OCI-LY7 (cell line): ENCODE data around the gene YBX1. TPM values are rescaled to one million over a fixed set of nuclear protein-coding genes. Genes with fewer than 3 reads are reported as not detected.
"Not testable (repeated sequence)": the region's sequence is repeated elsewhere in the genome, so short reads cannot be mapped to it uniquely, and the experiment has no call there.

Source experiments
- BruUV-seq: library from RNA; stranded (reverse); fragments of 400-500 nt; replicated peaks from 2 replicates; lab custom pipeline; 2021; lab: Mats Ljungman, UMichigan
- CTCF ChIA-PET: fragments of 300-600 bp; sonication (Branson Sonifier 250); formaldehyde crosslinking; loops from one replicate; lab custom pipeline; 2022; ENCODE audit warnings: antibody characterized with exemption; ENCODE audit not compliant: unreplicated experiment; lab: Charles Lee
- POLR2A ChIA-PET: fragments of 300-600 bp; sonication (Branson Sonifier 250); formaldehyde crosslinking; loops from one replicate; lab custom pipeline; 2022; ENCODE audit warnings: antibody characterized with exemption; lab: Charles Lee
- DNase-seq: peaks from one replicate; pipeline ENCODE4 v3.0.0-alpha.2; 2015; ENCODE audit warnings: low spot score
- H2AFZ ChIP-seq: fragments of 200-600 bp; sonication (generic), shearing (Covaris generic); 2 replicates; pipeline ENCODE4 v1.6.1; 2014; ENCODE audit warnings: mild to moderate bottlenecking, antibody characterized with exemption, low read length, moderate library complexity
- H3K27ac ChIP-seq: fragments of 200-600 bp; sonication (generic); 2 replicates; pipeline ENCODE4 v1.5.1; 2014; ENCODE audit warnings: mixed run types, low read depth, mild to moderate bottlenecking, moderate library complexity, low read length, inconsistent platforms; ENCODE audit not compliant: poor library complexity, severe bottlenecking
- H3K36me3 ChIP-seq: fragments of 200-600 bp; sonication (generic); 2 replicates; pipeline ENCODE4 v1.6.1; 2014; ENCODE audit warnings: mild to moderate bottlenecking, antibody characterized with exemption, low read length, moderate library complexity, mixed read lengths; ENCODE audit not compliant: insufficient read depth
- H3K4me1 ChIP-seq: fragments of 200-600 bp; sonication (generic); 2 replicates; pipeline ENCODE4 v1.5.1; 2014; ENCODE audit warnings: mild to moderate bottlenecking, low read length; ENCODE audit not compliant: insufficient read depth, poor library complexity, severe bottlenecking
- H3K4me2 ChIP-seq: fragments of 200-600 bp; sonication (generic); 2 replicates; pipeline ENCODE4 v1.6.1; 2014; ENCODE audit warnings: mild to moderate bottlenecking, low read length
- H3K4me3 ChIP-seq: fragments of 200-600 bp; sonication (generic); 2 replicates; pipeline ENCODE4 v1.5.1; 2014; ENCODE audit warnings: mild to moderate bottlenecking, low read depth, low read length; ENCODE audit not compliant: poor library complexity, severe bottlenecking
- H3K79me2 ChIP-seq: fragments of 200-600 bp; sonication (generic); 2 replicates; pipeline ENCODE4 v1.6.1; 2016; ENCODE audit warnings: low read depth, mild to moderate bottlenecking, low read length, moderate library complexity, mixed read lengths; ENCODE audit not compliant: insufficient read depth
- H3K9me2 ChIP-seq: fragments of 200-600 bp; sonication (generic); 2 replicates; pipeline ENCODE4 v1.6.1; 2016; ENCODE audit warnings: mild to moderate bottlenecking, low read length, mixed read lengths; ENCODE audit not compliant: insufficient read depth
- H3K9me3 ChIP-seq: fragments of 200-600 bp; sonication (generic); 2 replicates; pipeline ENCODE4 v1.6.1; 2014; ENCODE audit warnings: mild to moderate bottlenecking, mixed run types, low read length, mixed read lengths
- H4K20me1 ChIP-seq: fragments of 200-600 bp; sonication (generic); 2 replicates; pipeline ENCODE4 v1.6.1; 2014; ENCODE audit warnings: mild to moderate bottlenecking, antibody characterized with exemption, low read length, moderate library complexity, mixed read lengths; ENCODE audit not compliant: insufficient read depth
- CTCF ChIP-seq: fragments of 200-600 bp; sonication (generic); conservative IDR thresholded peaks from 2 replicates; pipeline ENCODE4 v1.5.1; 2014; ENCODE audit warnings: mild to moderate bottlenecking, antibody characterized with exemption, low read length, moderate library complexity, mixed read lengths
- EZH2phosphoT487 ChIP-seq: fragments of 200-600 bp; sonication (generic); IDR thresholded peaks from 2 replicates; pipeline ENCODE4 v1.6.1; 2018; ENCODE audit warnings: low read depth, borderline replicate concordance, mild to moderate bottlenecking, mixed run types, antibody characterized with exemption, low read length, moderate library complexity, mixed read lengths
- intact Hi-C: fragments of 100-400 bp; cut with micrococcal nuclease; formaldehyde crosslinking; loops from one replicate; pipeline ENCODE4 v1.10.0; 2022; ENCODE audit not compliant: unreplicated experiment
- total RNA-seq, 2 experiments: library from RNA; depleted of rRNA in 1 of 2; stranded (reverse); fragments of >200 nt in 1 of 2; shearing (Covaris generic) in 1 of 2; gene quantifications; 2 replicates each; pipeline ENCODE4 v1.2.3, GENCODE V29; 2014 to 2022

The YBX1 gene
- total RNA-seq, 2 experiments from 2014 or later, result 750 to 956 TPM

GRCh38 chr1:42680921-42681683, 1.1 kb upstream of the YBX1 start:
- peak; percentile 59 for DNase-seq
- Histone ChIP-seq H3K79me2 (peaks cover 51% of the 10 kb centered on the region), H3K4me1 (peaks cover 39% of the 10 kb centered on the region), H3K27ac (peak overlapping the region; percentile 63), H3K4me3 (peak overlapping the region; percentile 84), H3K9me2 (no peaks in the 10 kb centered on the region), H3K4me2 (peak overlapping the region; percentile 92), H3K9me3 (no peaks in the 10 kb centered on the region), H4K20me1 (peaks cover 31% of the 10 kb centered on the region), H2AFZ (peak overlapping the region; percentile 43; the same call in 1 of the 2 replicates), H3K36me3 (peaks cover 39% of the 10 kb centered on the region)
- TF ChIP-seq CTCF, result 0 out of 2 replicates have a peak, but pooled peaks have one; percentile 42
- TF ChIP-seq EZH2phosphoT487, result no peak
- ChIA-PET CTCF (interaction anchor here (0.7 kb wide), 1 partner anchor 40 kb away, joined by 3 read pairs; no protein-coding TSS in a partner anchor), POLR2A (interaction anchor here (0.6 to 1.8 kb wide), 7 partner anchors 10 to 1285 kb away, joined by 3 to 8 read pairs (median 3); partner anchors contain the start of gene PPIH)
- intact Hi-C loops, result loop anchor here (5.0 kb wide), 1 partner anchor 261 kb away; no protein-coding TSS in a partner anchor
- BruUV-seq, result TSS peak; percentile 97

- BruUV-seq, CTCF ChIA-PET, H3K4me2 ChIP-seq, H3K9me2 ChIP-seq, H2AFZ ChIP-seq, DNase-seq, H3K9me3 ChIP-seq: not testable (repeated sequence)
- Histone ChIP-seq H3K79me2 (peaks cover 64% of the 10 kb centered on the region), H3K36me3 (peaks cover 45% of the 10 kb centered on the region), H3K27ac (peak overlapping the region; percentile 34), H4K20me1 (peaks cover 42% of the 10 kb centered on the region), H3K4me1 (peaks cover 52% of the 10 kb centered on the region), H3K4me3 (peak overlapping the region; percentile 84)
- intact Hi-C loops, result loop anchor here (2.0 to 5.0 kb wide), 2 partner anchors 84 to 260 kb away; partner anchors contain the start of genes C1orf50 and P3H1
- POLR2A ChIA-PET, result interaction anchor here (0.7 to 2.4 kb wide), 8 partner anchors 9 to 225 kb away, joined by 3 to 8 read pairs (median 4); partner anchors contain the start of genes P3H1 and PPIH
These were observed 193 bp downstream of the YBX1 start for GRCh38 chr1:42682484-42682738.

- ChIA-PET CTCF (no interaction called here), POLR2A (interaction anchor here (0.7 to 2.4 kb wide), 8 partner anchors 9 to 84 kb away, joined by 3 to 8 read pairs (median 4); partner anchors contain the start of genes P3H1 and PPIH)
- H3K4me2 ChIP-seq, result peak overlapping the region; percentile 98
- intact Hi-C loops, result loop anchor here (1.0 to 5.0 kb wide), 3 partner anchors 25 to 259 kb away; partner anchors contain the start of genes C1orf50, P3H1 and PPIH
- H3K4me1 ChIP-seq, result peaks cover 58% of the 10 kb centered on the region
- H2AFZ ChIP-seq, result no peak overlapping the region
- peaks cover 69% of the 10 kb centered on the region for H3K79me2 ChIP-seq
- no peaks in the 10 kb centered on the region for H3K9me2 ChIP-seq
- BruUV-seq, result no TSS peak
- no peak for TF ChIP-seq CTCF
- DNase-seq, result peak; percentile 77
- H4K20me1 ChIP-seq, result peaks cover 47% of the 10 kb centered on the region
- H3K36me3 ChIP-seq, result peaks cover 51% of the 10 kb centered on the region
- peak overlapping the region; percentile 84 for H3K4me3 ChIP-seq
- H3K27ac ChIP-seq, result peak overlapping the region; percentile 59
- H3K9me3 ChIP-seq, result no peaks in the 10 kb centered on the region
These were observed 717 bp downstream of the YBX1 start for GRCh38 chr1:42682739-42683531.
